RKO (cell line): Measurements from ENCODE around the gene MPPED1.

Experiments
- DNase-seq: peaks from one replicate; pipeline ENCODE4 v3.0.0-alpha.2; 2016; ENCODE audit warnings: low spot score

The MPPED1 gene

DNA sequence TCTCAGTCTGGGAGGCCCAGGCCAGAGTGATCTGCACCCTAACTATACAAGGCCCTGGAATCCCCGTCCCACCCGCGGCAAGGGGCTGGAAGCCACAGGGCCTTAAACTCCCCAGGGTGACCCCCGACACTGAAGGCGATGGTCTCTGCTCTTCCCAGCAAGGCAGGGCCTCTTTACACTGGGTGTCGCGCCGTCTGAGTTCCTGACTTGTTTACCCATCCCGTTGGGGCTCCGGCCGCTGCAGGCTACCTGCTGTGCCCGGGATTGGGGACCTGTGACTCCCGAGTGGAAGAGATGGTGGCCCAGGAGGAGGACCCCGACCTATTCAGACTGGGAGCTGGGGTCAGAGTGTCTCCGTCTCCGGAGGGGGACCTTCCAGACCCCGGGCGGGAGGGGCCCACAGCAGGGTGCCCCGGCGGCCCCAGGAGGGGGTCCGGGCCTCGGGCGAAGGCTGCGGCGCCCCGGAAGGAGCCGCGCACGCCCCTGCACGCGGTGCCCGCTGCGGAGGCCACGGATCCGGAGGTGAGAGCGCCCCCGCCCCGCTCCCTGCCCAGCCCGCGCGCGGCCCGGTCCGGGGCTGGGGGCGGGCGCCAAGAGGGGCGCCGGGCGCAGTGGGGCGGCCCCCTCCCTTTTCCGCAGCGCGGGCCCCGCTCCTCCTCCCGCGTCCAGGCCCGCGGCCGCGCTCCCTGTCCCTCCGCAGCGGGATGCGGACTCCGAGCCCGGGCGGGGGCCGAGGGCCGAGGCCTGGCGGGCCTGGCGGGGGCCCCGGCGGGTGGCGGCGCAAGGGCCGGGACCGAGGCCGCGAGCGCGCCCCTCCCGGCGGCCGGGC is 560 bp upstream of the MPPED1 start:
- DNase-seq: no peak

DNA sequence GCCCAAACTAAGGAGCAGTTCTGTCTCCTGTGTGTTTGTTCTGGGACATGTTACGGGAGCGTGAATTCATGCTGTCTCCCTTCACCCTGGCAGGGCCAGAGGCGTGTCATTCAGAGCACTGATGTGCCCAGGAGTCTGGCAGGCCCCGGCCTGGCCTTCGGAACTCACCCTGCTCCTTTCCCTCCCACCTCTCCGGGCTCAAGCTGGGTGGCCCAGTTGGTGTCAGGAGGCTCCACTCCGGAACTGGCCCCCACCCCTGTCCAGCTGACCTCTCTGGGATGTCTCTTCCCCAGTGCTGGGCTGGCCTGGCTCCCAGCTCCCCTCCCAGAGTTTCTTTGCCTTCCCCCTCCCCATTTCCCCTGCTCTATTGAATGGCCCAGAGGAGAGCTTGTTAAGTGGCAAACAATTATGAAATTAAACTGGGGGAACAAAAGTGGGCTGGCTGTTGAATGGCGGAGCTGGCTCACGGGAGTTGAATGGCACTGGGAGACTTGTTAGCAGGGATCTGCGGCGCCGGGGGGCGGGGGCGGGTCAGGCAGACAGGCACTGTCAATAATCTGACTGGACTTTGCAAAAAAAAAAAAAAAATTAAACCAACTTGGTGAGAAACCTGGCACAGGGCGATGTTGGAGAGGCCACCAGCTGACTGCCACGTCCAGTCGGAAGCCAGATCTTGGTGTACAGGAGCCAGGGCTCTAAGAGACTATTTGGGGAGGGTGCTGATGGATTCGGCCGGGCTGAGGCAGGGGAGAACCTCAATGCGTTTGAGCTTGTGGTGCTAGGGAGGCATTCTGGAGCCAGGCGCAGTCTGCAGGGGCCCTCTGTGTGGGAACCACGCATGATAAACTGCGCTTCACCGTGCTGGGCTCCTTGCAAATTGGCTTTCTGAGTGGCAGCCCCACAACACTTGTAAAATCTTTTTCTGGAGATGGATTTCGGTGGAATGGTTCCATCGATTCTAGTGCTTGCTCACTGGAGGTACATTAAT is 1.3 kb downstream of the MPPED1 start:
- DNase-seq: no peak

DNA sequence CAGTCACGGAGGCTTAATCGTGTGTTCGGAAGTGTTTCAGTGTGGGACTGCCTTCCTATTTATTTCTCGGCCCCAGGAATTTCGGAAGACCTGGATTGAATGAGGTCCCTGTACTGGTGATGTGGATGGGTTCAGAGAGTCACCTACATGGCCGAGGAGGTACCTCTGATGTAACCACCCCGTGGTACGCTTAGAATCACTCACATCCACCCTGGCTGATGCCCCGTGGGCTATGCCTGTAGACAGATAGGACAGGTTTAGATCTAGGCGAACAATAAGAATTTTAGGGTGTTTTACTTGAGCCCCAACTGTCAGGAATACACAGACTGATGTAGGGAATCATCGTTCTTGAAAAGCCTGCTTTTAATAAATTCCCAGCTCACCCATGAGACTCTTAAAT is 2.0 kb downstream of the MPPED1 start:
- DNase-seq: no peak

DNA sequence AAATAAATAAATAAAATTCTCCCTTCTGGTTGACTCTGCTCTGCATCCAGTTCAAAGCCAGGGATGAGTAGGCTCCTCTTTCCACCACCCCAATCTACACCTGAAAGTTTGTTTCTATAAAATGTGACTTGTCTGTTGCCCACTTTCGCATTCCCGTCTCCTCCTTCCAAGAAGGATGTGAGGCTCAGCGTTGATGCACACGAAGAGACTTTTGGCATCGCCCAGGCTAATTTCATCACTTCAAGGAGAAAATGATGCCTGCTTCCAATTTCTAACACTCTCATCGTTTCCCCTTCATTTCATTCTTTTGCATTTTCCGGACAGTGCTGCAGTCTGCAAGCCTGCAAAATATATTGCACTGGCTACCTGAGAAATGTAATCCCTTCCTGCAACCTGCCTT is 3.9 kb downstream of the MPPED1 start:
- no peak for DNase-seq

DNA sequence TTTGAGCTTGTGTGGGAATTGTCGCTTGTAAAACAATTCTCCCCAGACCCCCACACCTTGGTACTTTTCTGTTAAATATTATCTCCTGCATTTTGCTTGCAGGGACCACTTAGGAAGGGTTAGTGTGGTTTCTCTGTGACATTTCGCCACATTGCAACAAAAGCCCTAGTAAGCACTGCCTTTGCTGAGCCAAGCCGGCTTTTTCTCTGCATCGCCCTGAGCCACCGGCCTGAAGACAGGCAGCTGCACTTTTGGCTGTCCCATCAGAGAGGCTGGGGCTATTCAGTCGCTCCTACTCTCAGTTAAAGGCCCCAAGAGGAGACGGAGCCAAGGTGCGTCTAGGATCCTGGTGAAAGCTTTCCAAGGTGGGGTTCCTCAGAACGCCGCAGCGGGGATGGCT is 5.7 kb downstream of the MPPED1 start:
- no peak for DNase-seq

DNA sequence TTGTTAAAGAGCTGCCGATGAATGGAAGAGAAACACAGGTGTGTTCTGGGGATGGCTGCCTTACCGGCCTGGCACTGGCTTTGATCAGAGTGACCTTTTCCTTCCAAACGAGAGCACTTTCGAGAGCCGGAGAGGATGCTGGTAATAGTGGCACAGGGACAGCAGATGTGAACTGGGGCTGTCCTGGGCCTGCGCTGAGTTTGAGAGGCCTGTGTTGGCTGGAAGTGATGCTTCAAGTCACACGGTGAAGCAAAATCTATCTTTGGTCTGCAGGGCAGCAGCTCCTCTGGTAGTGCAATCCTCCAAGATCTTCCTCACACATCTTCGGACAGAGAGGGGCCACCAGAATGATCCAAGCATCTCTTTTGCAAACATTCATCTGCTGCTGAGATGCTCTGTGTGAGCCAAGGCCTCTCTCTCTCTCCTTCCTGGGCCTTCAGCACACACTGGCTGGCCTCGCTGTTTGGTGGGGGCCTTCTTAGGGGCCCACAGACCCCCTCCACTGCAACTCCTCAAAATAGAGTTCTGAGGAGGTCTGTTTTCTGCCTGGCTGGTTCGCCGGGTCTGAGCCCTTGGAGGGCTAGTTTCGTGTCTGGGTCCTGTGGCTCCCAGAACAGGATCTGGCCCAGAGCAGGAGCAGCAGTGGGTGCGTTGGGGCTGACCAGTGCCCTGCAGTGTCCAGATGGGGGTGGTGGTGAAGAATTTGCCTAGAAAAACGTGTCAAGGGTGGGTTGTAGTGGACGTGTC is 6.4 kb downstream of the MPPED1 start:
- no peak for DNase-seq

DNA sequence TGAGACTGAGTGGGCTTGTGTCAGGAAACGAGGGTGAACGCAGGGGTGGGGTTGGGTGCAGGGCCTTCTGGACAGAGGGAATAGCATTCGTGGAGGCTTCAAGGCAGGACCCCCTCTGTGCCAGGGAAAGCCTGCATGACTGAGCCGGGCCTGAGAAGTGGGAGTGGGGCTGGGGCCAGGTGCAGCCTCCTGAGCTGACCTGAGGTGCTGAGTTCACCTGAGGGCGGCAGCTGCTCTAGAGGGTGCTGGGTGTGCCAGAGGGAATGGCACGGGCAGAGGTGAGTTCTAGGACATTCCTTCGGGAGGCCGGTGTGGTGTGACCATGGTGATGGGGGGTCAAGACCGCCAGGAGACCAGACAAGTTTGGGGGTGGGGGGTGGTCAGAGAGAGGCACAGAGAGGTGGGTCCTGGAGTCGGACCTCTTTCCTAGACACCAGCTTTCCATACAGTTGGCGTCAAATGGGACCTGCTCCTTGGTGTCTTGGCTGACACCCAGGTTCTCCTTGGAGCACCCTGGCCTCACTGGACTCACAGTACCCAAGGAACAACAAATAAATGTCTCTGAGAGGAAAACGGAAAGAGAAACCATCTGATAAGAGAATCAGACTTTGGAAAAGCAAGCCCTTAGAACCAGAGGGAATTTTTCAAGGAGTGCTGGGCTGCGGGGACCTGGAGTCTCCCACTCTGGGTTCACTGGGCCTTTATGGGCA is 7.7 kb downstream of the MPPED1 start:
- DNase-seq: no peak

DNA sequence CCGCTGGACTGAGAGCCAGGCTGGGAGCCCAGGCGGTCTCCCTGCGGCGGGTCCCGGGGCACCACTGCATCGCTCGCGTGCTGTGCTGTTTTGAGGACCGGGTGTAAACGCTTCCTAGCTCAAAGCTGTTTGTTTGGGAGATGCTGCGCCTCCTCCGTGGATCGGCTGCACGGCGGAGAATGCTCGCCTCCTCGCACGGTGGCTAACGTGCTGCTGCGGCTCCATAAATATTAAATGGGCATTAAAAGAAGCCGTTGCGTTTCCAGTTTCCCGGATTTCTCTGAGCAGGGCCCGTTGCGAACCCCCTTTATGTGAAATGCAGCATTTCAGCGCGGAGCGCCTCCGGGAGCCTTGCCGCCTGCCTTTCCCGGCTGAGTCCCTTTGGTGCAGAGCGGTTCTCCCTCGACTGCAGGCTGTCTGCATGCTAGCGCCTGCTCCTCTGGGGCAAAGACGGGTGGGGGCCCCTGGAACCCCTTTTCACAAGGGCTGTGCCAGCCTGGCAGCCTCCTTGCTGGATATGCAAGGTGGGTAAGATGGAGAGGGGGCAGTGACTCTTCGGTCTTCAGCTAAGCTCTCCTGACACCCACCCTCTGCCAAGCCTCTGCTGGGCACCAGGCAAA is 9.3 kb downstream of the MPPED1 start:
- no peak for DNase-seq

DNA sequence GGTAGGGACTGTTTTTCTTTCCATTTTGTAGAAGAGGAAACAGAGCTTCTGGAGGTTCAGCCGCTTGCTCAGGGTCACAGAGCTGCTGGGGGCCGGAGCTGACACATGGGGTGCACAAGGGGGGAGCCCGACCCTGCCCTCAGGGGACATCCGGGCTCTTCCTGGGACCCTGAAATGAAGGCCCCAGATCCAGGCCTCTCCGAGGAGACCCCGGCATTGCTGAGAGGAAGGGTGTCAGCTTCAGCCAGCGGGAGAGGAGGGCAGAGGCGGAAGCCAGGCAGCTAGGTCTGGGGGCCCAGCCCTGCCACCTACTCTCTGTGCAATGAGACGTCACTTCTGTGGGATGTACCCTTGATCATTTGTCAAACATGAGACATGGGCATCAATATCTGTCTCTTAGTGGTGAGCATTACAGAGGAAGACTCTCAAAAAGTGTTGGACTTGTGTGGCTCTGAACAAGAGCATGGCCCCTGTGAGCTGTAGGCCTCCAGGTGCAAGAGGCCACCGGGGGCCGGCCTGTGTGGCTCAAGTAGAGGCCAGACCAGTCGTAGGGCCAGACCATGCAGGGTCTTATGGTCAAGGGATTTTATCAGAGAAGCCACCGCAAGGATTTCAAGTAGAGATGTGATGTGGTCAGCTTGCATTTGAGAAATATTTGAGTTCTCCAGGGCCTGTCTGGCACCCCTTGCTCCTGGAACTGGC is 10.3 kb downstream of the MPPED1 start:
- DNase-seq: no peak

DNA sequence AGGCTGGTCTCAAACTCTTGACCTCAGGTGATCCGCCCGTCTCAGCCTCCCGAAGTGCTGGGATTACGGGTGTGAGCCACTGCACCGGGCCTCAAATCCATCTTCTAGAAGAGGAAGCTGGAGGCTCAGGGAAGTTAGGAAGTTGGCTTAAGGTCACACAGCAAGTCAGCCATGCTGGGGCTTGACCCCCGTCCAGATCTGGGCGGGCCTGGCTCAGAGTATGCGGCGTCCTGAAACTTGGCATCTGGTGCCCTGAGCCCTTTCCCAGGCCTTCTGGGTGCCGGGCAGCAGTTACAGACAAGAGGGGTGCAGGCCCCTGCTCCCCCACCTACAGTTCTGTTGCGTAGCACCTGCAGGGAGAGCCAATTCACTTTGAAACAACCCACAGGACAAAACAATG is 11.2 kb downstream of the MPPED1 start:
- no peak for DNase-seq

DNA sequence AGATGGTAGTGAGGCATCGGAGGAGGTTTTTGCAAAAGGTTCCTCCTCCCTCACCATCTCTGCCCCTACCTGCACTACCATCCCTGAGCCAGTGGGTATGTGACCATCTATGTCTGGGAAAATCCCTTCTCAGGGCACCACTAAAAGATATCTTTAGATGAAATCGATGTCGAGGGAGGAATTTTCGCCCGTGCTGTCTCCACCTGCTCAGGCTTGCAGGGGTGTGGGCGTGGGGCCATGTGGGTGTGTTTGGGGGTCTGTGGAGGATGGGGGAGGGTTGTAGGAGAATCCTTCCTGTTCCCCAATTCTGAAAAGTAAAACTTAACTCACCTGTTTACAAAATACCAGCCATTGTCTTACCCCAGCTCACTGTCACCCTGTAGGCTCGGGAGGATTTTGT is 12.4 kb downstream of the MPPED1 start:
- DNase-seq: no peak

DNA sequence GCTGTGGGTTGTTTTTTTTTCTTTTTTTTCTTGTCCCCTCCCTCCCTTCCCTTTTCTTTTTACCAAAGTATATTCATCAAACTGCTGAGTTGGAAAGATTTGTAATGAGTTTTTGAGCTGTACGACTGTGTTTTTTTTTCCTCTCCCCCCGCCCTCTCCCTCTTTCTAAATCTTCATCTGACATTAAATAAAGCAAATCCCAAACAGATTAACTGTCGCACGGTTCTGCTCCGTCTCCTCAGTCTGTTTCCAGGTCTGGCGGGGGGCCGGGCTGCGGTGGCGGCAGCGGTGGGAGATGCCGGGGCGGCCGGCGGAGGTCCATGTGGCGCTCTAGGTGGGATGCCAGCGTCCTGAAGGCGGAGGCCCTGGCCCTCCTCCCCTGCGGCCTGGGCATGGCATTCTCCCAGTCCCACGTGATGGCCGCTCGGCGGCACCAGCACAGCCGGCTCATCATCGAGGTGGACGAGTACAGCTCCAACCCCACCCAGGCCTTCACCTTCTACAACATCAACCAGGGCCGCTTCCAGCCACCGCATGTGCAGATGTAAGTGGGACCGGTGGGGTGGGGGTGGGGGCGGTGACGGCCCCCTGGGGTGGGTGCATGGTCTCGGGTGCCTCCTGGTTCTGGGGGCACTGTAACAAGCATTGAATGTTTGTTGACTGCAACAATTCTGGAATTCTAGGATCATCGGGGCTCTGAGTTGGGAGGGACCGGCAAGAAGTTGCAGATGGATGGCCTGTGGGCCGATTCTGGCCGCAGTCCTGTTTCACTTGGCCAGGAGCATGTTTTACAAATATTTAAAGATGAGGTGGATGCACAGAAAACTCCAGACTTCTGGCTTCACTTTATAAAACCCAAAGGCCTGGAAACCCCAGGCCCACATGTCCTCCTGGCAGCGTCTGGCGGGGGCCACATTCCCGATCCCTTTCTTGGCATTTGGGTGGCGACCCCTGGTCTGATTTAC is 13.1 kb downstream of the MPPED1 start:
- no peak for DNase-seq

DNA sequence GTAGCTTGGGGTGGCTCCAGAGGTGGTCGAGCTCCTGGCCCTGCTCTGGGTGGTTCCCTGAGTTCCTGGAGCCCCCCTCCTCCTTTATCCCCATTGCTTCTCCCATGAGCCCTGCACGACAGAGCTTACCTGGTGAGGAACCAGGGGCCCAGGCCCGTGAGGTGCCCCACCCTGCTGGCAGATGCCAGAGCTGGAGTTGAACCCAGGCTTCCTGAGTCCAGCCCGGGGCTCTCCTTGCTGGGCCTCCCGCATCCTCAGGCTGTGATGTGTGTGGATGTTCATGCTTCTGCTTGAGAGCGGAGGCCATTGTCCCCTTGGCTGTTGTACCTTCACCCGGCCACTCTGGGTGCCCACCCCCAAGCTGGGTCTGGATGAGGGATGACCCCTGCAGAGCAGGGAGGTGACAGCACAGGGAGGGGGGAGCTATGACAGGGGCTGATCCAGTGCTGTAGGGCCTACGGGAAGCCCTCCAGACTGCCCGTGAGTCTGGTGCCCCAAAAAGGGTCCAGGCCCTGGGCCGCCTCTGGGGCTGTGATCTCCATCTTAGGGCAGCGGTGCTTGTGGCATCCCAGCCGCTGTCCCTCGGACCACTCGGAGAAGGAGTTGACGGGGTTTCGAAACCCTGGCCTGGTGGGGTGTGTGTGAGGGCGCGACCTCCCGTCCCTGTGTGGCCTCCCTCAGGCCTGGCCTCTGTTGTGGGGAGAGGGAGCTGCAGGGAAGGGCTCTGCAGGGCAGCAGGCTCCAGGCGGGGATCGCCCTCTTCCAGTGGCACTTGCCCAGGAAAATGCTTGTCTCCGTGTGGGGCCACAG is 14.4 kb downstream of the MPPED1 start:
- no peak for DNase-seq

DNA sequence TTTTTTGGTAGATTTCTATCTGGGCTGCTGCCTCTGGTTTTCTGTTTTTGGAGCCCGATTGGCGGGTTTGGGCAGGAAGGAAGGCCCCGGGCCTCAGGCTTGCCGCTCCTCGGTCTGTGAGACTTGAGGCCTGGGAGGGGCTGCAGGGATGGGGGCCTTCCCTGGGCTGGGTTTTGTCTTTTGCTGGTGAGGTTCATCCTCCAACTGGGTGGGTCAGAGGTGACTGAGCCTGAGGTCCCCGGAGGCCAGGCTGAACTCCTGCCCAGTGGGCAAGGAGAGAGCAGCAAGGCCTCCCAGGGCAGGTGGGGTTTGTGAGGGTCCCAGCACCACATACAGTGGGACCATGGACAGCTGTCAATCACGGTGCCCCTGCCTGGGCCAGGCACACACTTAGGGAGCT is 15.0 kb downstream of the MPPED1 start:
- DNase-seq: no peak

DNA sequence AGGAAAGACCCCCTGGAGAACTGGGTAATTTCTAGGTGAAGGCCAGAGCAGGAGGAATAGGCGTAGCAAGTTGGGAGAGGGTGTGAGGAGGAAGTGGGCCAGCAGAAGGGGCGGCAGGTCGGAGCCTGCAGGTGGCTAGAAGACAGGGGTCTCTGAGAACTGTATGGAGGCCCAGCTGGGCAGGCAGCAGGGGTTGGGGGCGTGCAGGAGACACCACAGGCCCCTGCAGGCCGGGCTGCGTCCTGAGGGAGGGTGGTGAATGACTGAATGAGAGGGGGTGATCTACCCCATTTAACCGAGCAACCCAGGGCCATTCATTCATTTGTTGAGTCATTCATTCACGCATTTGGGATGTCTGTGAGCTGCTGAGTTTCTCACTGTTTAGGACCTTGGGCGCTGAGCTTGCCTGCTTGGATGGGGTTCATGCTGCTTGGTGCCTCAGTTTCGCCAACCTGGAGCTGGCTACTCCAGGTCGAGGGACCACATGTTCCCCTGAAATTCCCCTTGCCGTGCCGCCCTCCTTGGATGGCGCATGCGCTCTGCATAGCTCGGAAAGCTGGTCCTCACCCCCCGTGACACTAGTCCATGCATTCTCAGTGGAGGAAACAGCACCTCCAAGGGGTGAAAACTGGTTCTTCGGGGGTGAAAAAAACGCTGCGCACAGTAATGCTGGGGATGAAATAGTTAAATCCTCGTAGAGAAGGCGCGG is 15.6 kb downstream of the MPPED1 start:
- no peak for DNase-seq

DNA sequence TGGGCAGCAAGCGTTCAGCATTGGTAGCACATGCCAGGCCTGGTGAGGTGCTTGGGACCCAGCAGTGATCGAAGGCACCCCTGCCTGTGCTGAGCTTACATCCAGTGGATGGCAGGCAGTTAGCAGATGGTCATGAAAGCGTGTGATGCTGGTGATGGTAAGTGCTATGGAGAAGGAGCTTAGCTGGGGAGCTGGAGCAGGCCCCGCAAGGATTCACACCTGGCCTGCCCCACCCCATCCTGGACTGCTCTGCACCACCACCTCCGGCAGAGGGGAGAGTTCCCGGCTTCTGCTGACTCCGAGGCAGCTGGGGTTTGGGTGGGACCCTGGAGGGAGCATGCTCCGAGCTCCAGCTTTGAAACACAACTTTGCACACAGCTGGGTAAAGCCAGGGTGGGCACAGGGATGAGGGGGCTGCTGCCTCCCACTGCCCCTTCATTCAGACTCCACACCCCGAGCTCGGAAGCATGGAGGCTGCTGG is 16.2 kb downstream of the MPPED1 start:
- no peak for DNase-seq

DNA sequence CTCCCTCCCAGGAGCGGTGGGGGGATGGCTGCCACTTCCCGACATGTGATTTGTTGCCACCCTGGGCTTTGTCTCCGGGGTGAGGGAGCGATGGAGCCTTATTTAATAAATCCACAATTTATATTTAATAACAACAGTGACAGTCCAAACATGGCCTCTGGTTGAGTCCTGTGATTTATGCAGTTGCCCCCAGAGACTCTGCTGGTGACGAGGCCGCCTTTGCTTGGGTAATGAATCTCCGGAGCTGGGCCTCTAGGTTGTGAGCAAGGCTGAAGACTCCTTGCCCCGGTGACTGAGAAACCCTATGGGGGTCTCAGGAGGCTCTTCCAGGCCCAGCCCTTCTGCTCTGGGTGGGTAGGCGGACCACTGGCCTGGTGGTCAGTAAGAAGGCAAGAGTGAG is 16.7 kb downstream of the MPPED1 start:
- no peak for DNase-seq

DNA sequence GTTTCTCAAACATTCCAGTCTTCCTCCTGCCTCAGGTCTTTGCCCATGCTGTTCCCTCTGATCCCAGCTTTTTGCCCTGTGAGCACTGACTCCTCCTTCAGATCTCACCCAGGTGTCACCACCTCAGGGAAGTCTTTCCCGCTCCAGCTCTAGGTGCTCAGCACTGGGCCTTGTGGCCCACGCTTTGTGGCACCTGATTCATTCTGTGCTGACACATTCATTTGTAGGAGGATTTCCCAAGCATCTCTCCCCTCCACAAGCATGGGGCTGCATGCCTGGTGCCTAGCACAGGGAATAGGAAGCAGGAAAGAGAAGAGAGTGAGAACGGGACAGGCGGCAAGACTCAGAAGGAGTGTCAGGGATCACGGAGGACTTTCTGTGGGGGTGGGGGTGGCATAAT is 17.6 kb downstream of the MPPED1 start:
- no peak for DNase-seq
